Thoracic aorta (tissue), 2 donors: ENCODE data around the gene BOLL. TPM values are rescaled to one million over a fixed set of nuclear protein-coding genes. Genes with fewer than 3 reads are reported as not detected.

ENCODE experiments used
- ATAC-seq: fragments of 150-250 bp; one replicate; pipeline ENCODE4 v1.8.0; 2017; ENCODE audit warnings: low read depth; ENCODE audit not compliant: insufficient number of reproducible peaks, low FRiP score
- DNase-seq: peaks from one replicate; pipeline ENCODE4 v3.0.0-alpha.2; 2020; ENCODE audit warnings: low spot score
- H3K27ac ChIP-seq, 2 donors: fragments of 200-600 bp; sonication (generic); 1 replicate in 1 of 2; 2 replicates in 1 of 2; pipeline ENCODE4 v1.5.1; 2016; ENCODE audit warnings: mild to moderate bottlenecking in 2 of 2, moderate library complexity in 2 of 2
- H3K27me3 ChIP-seq: fragments of 200-600 bp; sonication (generic); replicated peaks from 2 replicates; pipeline ENCODE4 v1.6.0; 2016; ENCODE audit warnings: mild to moderate bottlenecking; ENCODE audit not compliant: insufficient read depth
- H3K36me3 ChIP-seq: fragments of 200-600 bp; sonication (generic); one replicate; pipeline ENCODE4 v1.5.1; 2016
- H3K4me1 ChIP-seq, 2 donors: fragments of 200-600 bp; sonication (generic); 1 replicate in 1 of 2; 2 replicates in 1 of 2; pipeline versions ENCODE4 v1.5.1 to v1.6.0; 2016; ENCODE audit warnings: low read depth in 2 of 2, mild to moderate bottlenecking in 1 of 2; ENCODE audit not compliant: control insufficient read depth in 1 of 2
- H3K4me3 ChIP-seq: fragments of 200-600 bp; sonication (generic); 2 replicates; pipeline ENCODE4 v1.5.1; 2016; ENCODE audit warnings: mild to moderate bottlenecking
- H3K9me3 ChIP-seq: fragments of 200-600 bp; sonication (generic); 2 replicates; pipeline ENCODE4 v1.5.1; 2016
- CTCF ChIP-seq: fragments of 200-600 bp; sonication (generic); IDR thresholded peaks from one replicate; pipeline ENCODE4 v1.5.1; 2019; ENCODE audit warnings: antibody characterized with exemption
- total RNA-seq, 2 donors: library from RNA; depleted of rRNA; stranded (reverse); fragments of >200 nt; gene quantifications; one replicate each; pipeline versions ENCODE4 v1.1.0 to v1.2.3, GENCODE V29; 2016

The BOLL gene
- total RNA-seq, 2 donors from 2014 or later, result not detected

GRCh38 chr2:197809064-197809463 lies 23.9 kb upstream of the BOLL start:
- no peak for DNase-seq
- Histone ChIP-seq H3K4me3 (no peak overlapping the region), H3K27ac (no peak overlapping the region), H3K27me3 (no peaks in the 10 kb centered on the region), H3K36me3 (no peaks in the 10 kb centered on the region), H3K4me1 (peaks cover 12 to 45% of the 10 kb centered on the region in 2 donors), H3K9me3 (no peaks in the 10 kb centered on the region)
- no peak for ATAC-seq
- TF ChIP-seq CTCF, result no peak

DNA sequence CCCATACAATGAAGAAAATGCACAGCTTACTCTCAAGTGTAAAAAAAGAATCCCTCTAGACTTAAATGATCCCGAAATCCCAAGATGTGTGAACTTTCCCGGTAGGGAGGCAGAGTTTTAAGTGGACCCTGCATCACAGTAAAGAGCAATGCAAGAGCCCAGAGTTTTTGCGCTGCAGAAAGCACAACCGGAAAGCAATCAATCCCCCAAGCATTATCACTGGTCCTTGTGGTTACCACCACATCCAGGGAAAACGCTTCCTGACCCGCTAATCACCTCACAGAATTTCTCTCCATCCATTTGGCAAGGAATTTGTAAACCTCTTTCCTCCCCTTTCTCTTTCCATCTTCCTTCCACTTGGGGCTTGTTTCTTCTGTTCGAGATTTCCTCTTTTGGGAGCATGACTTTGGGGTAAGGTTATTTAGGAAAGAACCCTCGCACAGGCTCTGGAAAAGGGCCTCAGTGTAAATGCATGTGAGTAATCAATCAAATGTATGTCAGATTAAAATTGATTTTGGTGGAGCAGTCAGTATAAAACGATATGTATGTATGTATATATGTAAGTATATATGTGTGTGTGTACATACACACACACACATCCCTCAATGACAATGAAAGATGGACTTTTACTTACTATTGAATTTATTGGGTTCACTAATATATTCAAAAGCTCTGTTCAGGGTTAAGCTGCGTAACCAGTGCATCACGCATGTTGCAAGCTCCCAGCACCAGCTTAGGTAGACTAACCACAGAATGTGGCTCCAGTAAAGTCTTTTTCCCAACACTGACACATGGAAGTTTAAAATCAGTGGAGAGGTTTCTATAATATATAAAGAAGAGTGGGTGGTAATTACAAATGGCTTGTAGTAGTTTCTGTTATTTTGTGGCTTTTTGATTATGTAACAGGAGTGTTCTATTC lies 20.9 kb upstream of the BOLL start:
- Histone ChIP-seq H3K4me1 (peaks cover 12 to 60% of the 10 kb centered on the region in 2 donors), H3K36me3 (no peaks in the 10 kb centered on the region), H3K27ac (peak overlapping the region; percentile 77 to 85), H3K4me3 (peak overlapping the region; percentile 96), H3K9me3 (no peaks in the 10 kb centered on the region), H3K27me3 (no peaks in the 10 kb centered on the region)
- ATAC-seq (no peak), DNase-seq (no peak)
- no peak for TF ChIP-seq CTCF

DNA sequence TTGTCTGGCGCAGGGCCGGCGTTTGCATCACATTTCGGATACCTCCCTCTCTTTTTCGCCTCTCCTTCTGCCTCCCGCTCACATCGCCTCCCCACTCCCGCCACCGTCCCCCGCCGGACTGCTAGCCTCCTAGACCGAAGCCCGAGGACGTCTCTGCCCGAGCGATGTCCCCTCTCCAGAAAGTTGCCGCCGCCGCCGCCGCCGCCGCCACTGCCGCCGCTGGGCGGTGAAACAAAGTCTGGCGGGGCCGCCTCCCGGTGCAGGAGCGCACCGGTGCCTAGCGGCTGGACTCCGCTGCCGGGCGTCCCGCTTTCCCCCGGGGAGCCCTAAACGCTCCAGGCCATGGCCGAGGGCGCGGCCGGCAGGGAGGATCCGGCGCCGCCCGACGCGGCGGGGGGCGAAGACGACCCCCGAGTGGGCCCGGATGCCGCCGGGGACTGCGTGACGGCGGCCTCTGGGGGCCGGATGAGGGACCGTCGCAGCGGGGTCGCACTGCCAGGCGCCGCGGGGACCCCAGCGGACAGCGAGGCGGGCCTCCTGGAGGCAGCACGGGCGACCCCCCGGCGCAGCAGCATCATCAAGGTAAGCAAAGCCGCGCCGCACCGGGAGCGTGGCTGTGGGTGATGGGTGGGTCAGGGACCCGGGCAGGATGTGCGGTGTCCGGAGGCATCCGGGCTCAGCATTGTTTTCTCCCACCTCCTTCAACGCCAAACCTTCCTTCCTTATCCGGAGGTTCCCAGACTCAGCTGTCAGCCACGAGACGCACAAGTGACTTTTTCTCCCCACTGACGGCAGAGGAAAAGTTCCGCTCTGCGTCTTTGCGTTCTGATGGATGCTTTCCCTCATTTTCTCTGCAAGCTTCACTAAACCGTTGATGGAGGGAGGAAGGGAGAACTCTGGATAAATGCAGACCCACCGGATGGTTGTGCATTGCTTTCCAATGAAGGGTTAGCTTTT lies 19.9 kb upstream of the BOLL start:
- DNase-seq (peak; percentile 26), ATAC-seq (peak; percentile 15)
- peak; percentile 18 for TF ChIP-seq CTCF
- Histone ChIP-seq H3K4me1 (peaks cover 8 to 50% of the 10 kb centered on the region in 2 donors), H3K27ac (peak overlapping the region; percentile 77 to 85), H3K9me3 (no peaks in the 10 kb centered on the region), H3K27me3 (no peaks in the 10 kb centered on the region), H3K4me3 (peak overlapping the region; percentile 96), H3K36me3 (no peaks in the 10 kb centered on the region)

DNA sequence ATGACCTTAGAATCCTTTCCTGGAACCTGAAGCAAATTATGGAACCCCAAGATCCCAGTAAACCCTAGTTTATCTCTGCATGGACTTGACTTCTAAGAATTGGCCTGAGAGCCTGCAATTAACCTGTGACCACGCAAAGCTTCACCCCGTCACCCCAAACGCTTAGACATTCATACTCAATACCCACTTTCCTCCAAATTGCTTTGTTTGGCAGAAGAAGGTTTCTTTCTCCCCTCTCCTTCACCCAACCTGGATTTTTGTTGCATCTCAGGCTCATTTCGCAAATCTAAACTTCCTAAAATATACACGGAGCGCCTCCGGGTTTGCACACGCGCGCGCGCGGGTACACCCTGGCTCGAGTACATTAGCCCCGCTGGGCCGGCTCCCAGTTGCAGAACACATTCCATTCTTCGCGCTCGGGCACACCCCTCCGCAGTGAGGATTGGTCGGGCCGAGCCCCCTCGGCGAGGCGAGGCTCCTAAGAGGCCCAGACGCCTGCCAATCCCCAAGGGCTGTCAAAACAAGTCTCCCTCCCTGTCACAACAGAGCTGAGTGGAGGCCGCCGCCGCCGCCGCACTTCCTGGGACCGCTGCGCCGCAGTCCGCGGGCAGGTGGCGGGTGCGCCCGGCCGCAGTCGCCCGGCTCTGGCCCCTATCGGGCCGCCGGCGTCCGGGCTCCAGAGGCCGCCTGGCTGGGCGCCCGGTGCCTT lies 19.1 kb upstream of the BOLL start, which contains the start of gene PLCL1:
PLCL1 (plus strand) TSS at position 545 of the 709 bp plus-strand sequence.
- no peaks in the 10 kb centered on the region for H3K27me3 ChIP-seq
- DNase-seq, result peak; percentile 85
- H3K4me1 ChIP-seq, result peaks cover 11 to 42% of the 10 kb centered on the region in 2 donors
- H3K9me3 ChIP-seq, result no peaks in the 10 kb centered on the region
- peak within 1 kb of the TSS; percentile 96 for H3K4me3 ChIP-seq
- H3K27ac ChIP-seq, result peak within 1 kb of the TSS; percentile 77 to 85
- no peaks in the 10 kb centered on the region for H3K36me3 ChIP-seq
- TF ChIP-seq CTCF, result no peak
- ATAC-seq, result peak; percentile 83
